Measurements from ENCODE around the gene MS4A3.
"Not testable (repeated sequence)": the region's sequence is repeated elsewhere in the genome, so short reads cannot be mapped to it uniquely, and the experiment has no call there.

The MS4A3 gene, protein sequence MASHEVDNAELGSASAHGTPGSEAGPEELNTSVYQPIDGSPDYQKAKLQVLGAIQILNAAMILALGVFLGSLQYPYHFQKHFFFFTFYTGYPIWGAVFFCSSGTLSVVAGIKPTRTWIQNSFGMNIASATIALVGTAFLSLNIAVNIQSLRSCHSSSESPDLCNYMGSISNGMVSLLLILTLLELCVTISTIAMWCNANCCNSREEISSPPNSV

GRCh38 chr11:60056349-60056969, at the start of gene MS4A3:
TSS of gene MS4A3 (plus strand) at chr11:60056665. CDS start at chr11:60061161, 4,496 bp downstream.
- DNase-seq = no peak

DNA sequence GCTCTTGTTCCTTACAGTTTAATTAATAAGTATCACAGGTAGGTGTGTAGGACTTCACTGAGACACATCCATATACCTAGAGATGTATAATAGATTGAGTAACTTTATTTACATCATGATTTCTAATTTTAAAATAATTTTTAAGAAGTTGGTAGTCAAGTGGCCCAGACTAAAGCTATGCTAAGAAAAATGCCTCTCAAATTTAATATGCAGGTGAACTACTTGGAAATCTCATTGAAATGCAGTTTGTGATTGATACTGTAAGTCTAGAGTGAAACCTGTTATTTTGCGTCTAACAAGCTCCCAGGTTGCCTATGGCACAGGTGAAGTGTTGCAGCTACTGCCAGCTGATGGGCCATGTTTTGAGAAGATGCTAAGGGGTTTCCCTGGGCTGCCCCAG, 39.6 kb upstream of the MS4A3 start, which contains the start of gene OOSP4B:
Gene OOSP4B, plus strand, starts transcription at position 301 of the 400 bp plus-strand sequence.
- no peak for DNase-seq

- DNase-seq = no peak
These were observed 38.4 kb upstream of the MS4A3 start for GRCh38 chr11:60018058-60018457.

- not testable (repeated sequence) for DNase-seq
These were observed 36.1 kb upstream of the MS4A3 start for GRCh38 chr11:60020376-60020775.

DNA sequence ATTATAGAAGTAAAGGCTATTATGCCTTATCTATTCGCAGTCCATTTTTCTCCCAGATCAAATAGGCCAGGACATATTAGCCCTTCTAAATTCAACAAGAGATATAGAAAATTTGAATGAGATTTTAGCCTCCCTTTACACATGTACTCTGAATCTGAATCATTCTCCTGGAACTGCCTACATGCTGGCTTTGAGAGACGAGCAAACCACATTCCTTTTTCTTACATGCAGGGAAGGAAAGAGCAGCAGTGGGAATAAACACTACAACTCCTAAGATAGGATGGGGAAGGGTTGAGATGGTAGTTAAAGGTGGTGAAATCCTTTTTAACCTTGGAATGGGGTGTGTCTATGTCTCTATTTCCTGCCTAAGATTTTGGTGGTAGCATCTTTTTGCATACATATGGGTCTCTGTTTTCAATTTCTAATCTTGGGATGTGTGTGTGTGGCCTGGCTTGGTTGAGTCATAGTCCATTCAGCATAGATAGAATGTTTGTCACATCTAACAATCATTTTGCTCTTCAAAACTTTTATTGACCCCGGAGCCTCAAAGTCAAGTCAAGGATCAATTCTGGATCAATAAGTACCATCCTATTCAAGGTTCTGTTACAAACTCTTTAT, 27.3 kb upstream of the MS4A3 start:
- DNase-seq = peak; percentile 0

GRCh38 chr11:60040109-60040508, 16.4 kb upstream of the MS4A3 start, which contains the start of gene OOSP2:
TSS of gene OOSP2 (plus strand) at chr11:60040409. CDS start at chr11:60040460, 51 bp downstream.
- no peak for DNase-seq

DNA sequence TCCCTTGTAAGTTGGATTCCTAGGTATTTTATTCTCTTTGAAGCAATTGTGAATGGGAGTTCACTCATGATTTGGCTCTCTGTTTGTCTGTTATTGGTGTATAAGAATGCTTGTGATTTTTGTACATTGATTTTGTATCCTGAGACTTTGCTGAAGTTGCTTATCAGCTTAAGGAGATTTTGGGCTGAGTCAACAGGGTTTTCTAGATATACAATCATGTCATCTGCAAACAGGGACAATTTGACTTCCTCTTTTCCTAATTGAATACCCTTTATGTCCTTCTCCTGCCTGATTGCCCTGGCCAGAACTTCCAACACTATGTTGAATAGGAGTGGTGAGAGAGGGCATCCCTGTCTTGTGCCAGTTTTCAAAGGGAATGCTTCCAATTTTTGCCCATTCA, 6.0 kb upstream of the MS4A3 start:
- not testable (repeated sequence) for DNase-seq

GRCh38 chr11:60050839-60051238, 5.6 kb upstream of the MS4A3 start:
- not testable (repeated sequence) for DNase-seq

DNA sequence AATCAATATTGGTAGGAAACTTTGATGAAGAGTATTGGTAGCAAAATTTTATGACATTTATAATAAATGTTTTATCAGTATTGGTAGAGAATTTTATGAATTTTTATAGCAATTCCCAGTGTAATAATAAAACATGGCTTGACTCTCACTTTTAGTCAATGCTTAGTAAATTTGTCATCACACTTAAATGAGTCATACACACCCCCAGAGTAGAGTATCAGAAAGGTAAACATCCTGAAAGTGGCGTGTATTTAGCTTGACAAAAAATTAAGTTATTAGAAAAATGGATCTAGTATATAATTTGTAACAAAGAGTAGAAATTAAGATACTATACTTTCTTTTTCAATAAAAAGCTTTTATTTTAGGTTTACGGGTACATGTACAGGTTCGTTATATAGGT, 2.6 kb downstream of the MS4A3 start:
- DNase-seq = no peak

GRCh38 chr11:60059521-60060240, 3.2 kb downstream of the MS4A3 start:
- no peak for DNase-seq

DNA sequence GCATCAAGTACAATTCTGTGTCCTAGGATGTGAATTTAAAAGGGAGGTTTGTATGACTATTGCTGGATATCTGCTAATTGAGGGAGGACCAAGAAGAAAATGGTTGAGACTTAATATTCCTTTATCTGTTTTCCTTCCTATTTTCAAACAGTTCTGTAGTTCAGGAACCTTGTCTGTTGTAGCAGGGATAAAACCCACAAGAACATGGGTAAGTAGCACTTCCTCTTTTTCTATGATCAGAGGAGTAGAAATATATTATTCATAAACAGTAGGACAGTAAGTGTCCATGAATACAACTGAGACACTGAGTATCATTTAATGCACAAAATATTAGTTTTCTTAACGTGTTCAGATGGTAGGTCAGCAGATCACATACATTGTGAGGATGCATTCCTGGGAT, 7.6 kb downstream of the MS4A3 start:
- DNase-seq = no peak

GRCh38 chr11:60065801-60066200, 9.3 kb downstream of the MS4A3 start:
- no peak for DNase-seq

GRCh38 chr11:60069450-60069849, 13.0 kb downstream of the MS4A3 start:
- DNase-seq = no peak

GRCh38 chr11:60071644-60072043, 15.2 kb downstream of the MS4A3 start:
- not testable (repeated sequence) for DNase-seq

DNA sequence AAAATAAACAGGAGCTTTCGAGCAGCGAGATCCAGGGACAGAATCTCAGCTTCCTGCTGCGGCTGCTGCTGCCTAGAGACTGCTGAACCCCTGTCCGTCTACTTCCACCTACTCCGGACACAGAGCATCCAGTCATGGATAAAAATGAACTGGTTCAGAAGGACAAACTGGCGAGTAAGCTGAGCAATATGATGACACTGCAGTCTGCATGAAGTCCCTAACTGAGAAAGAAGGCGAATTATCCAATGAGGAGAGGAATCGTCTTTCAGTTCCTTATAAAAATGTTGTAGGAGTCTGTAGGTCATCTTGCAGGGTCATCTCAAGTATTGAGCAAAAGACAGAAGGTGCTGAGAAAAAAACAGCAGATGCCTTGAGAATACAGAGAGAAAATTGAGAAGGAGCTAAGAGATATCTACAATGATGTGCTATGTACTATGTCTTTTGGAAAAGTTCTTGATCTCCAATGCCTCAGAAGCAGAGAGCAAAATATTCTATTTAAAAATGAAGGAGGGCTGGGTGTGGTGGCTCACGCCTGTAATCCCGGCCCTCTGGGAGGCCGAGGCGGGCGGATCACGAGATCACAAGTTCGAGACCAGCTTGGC, 20.9 kb downstream of the MS4A3 start:
- DNase-seq = no peak

GRCh38 chr11:60077981-60078380, 21.5 kb downstream of the MS4A3 start:
- no peak for DNase-seq

GRCh38 chr11:60078745-60079144, 22.3 kb downstream of the MS4A3 start:
- DNase-seq = no peak

DNA sequence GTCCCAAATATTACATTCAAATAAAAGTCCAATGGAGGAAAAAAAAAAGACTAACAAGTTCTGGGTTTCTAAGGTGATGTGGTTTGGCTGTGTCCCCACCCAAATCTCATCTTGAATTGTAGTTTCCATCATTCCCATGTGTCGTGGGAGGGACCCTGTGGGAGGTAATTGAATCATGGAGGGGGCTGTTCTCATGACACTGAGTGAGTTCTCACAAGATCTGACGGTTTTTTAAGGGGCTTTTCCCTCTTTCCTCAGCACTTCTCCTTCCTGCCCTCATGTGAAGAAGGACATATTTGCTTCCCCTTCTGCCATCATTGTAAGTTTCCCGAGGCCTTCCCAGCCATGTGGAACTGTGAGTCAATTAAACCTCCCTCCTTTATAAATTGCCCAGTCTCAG, 24.1 kb downstream of the MS4A3 start:
- no peak for DNase-seq

DNA sequence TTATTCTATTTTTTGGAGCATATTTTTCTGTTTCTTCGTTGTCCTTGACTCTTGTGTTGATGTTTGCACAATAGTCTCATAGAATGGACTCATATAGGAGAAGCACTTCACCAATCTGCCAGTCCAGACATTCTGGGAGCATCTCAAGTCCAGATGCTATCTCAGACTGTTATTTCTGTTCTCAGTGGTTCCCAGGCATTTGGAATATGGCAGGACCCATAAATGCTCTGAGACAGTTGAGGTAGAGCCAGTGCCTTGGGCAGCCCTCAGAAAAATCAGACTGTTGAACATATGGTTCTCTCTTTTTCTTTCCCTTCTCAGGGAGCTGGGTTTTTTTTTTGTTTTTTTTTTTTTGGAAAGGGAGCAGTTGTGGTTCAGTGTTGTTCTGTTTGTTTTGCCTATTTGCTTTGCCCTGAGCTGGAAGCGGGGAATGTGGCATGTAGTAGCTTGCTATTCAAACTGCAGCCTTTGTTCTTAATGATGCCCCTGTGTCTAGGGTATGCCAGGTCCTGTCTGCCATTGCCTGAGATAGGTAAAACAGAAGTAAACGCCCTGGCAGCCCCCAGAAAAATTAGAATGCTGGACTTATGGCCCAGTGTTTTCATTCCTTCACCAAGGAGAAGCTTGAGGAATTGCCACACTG, 28.3 kb downstream of the MS4A3 start:
- DNase-seq = no peak

- DNase-seq = no peak
These were observed 29.4 kb downstream of the MS4A3 start for GRCh38 chr11:60085909-60086308.

DNA sequence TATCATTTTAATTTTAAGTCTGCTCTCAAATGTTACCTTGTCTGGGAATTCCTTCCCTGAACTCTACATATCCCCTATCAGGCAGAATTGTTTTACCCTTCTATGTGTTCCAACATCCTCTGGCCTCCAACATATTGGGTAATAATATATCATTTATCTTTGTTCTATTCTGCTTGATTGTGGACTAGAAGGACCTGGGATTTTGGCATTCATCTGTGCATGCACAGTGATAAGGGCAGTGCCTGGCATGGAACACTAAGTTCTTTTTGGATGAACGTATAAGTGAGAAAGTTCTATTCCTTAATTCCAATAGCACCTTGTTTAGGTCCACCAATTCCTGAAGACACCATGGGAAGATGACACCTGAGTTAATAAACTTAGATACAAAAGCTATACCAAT, 30.8 kb downstream of the MS4A3 start:
- DNase-seq = no peak

GRCh38 chr11:60088364-60088763, 31.9 kb downstream of the MS4A3 start, which contains the start of gene MS4A2:
TSS of gene MS4A2 (plus strand) at chr11:60088664. CDS start at chr11:60088766, 102 bp downstream.
- no peak for DNase-seq

Data from EL (cell line).